DND-41 (cell line): ENCODE data around the gene FNDC11.

Experiments
- EZH2 ChIP-seq: IDR thresholded peaks from 3 replicates; pipeline ENCODE4 v1.6.1; 2012; ENCODE audit warnings: borderline replicate concordance, low read depth, mild to moderate bottlenecking, moderate library complexity, low read length, inconsistent platforms; ENCODE audit not compliant: severe bottlenecking
- TF ChIP-seq, protein P1 (sequence below): IDR thresholded peaks from 2 replicates; pipeline ENCODE4 v1.5.1; 2012; ENCODE audit warnings: borderline replicate concordance, low read length, moderate library complexity, mild to moderate bottlenecking; ENCODE audit not compliant: poor library complexity, severe bottlenecking; ENCODE audit errors: extremely low read depth

DNA sequence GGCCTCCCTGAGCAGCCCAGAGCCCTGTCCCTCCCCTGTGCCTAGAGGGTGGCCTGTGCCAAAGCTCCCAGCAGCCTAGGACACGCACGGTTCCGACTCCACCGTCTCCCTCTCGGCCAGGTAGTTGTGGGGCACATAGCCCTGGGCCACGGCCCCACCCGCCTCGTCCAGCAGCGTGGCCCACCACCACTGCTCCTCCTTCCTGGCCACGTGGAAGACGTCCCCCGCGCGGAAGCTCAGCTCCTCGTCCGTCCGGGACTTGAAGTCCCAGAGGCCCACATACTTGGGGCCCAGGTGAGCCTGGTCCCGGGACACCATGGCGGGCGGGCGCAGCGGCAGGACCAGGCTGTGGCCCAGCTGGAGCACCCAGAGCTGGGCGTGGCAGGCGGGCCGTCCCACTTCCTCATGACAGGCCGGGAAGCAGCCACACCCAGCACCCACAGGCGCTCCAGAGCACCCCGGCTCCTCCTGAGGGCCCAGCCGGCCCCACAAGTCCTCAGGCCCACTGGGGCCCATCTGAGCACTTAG is 16.9 kb upstream of the FNDC11 start, which contains the start of gene PTK6:
- TF ChIP-seq, protein P1, sequence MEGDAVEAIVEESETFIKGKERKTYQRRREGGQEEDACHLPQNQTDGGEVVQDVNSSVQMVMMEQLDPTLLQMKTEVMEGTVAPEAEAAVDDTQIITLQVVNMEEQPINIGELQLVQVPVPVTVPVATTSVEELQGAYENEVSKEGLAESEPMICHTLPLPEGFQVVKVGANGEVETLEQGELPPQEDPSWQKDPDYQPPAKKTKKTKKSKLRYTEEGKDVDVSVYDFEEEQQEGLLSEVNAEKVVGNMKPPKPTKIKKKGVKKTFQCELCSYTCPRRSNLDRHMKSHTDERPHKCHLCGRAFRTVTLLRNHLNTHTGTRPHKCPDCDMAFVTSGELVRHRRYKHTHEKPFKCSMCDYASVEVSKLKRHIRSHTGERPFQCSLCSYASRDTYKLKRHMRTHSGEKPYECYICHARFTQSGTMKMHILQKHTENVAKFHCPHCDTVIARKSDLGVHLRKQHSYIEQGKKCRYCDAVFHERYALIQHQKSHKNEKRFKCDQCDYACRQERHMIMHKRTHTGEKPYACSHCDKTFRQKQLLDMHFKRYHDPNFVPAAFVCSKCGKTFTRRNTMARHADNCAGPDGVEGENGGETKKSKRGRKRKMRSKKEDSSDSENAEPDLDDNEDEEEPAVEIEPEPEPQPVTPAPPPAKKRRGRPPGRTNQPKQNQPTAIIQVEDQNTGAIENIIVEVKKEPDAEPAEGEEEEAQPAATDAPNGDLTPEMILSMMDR, result no peak
- no peak for TF ChIP-seq EZH2
